Lower leg skin (tissue), 4 donors: ENCODE measurements around the gene KLHL33. TPM values are rescaled to one million over a fixed set of nuclear protein-coding genes. Genes with fewer than 3 reads are reported as not detected.

ENCODE experiments used
- DNase-seq, 2 donors: peaks; one replicate each; pipeline ENCODE4 v3.0.0-alpha.2; 2019; ENCODE audit warnings: low spot score in 2 of 2
- H3K4me3 ChIP-seq: fragments of 200-600 bp; sonication (generic); 2 replicates; pipeline ENCODE4 v1.5.1; 2017; ENCODE audit warnings: mild to moderate bottlenecking, low read depth; ENCODE audit not compliant: poor library complexity, severe bottlenecking
- CTCF ChIP-seq, 3 donors: fragments of 450-650 bp; IDR thresholded peaks; one replicate each; pipeline ENCODE4 v1.5.1; 2016; ENCODE audit warnings: antibody characterized with exemption in 3 of 3, mild to moderate bottlenecking in 3 of 3, moderate library complexity in 2 of 3
- POLR2A ChIP-seq, 2 donors: fragments of 450-650 bp; IDR thresholded peaks; one replicate each; pipeline ENCODE4 v1.6.1; 2016 to 2017; ENCODE audit warnings: antibody characterized with exemption in 2 of 2, mild to moderate bottlenecking in 1 of 2, moderate library complexity in 1 of 2
- WGBS, 2 donors: methylation state at CpG; one replicate each; pipeline ENCODE4 v1.1.5; 2018; 5-methylcytosine and 5-hydroxymethylcytosine counted together
- intact Hi-C: fragments of 100-400 bp; cut with DNase I; formaldehyde crosslinking; loops from one replicate; pipeline ENCODE4 v1.15.0; 2023; ENCODE audit warnings: low total_unique reads
- total RNA-seq, 4 donors: library from RNA; depleted of rRNA; stranded (reverse); fragments of >200 nt; gene quantifications; one replicate each; pipeline ENCODE4 v1.1.0, GENCODE V29; 2016

KLHL33 gene
- total RNA-seq, 4 donors from 2014 or later = 0.12 to 1.2 (median 0.36) TPM; not detected in 1

- intact Hi-C loops = no loop called here
- TF ChIP-seq POLR2A (IDR thresholded peaks at IDR 0.05) (no peak), CTCF (IDR thresholded peaks at IDR 0.05) (no peak)
- H3K4me3 ChIP-seq = no peak overlapping the region
- WGBS, 2 donors = 72 to 75% methylated on average over 5 of the region's 5 CpGs
- DNase-seq = no peak
Observed at GRCh38 chr14:20440882-20441281, 4.9 kb upstream of the KLHL33 start.

- intact Hi-C loops = no loop called here
- no peak for DNase-seq
- H3K4me3 ChIP-seq = no peak overlapping the region
- TF ChIP-seq CTCF (IDR thresholded peaks at IDR 0.05) (no peak), POLR2A (IDR thresholded peaks at IDR 0.05) (no peak)
- WGBS, 2 donors = 86 to 95% methylated on average over 5 of the region's 5 CpGs
Observed at GRCh38 chr14:20440465-20440864, 4.5 kb upstream of the KLHL33 start.

GRCh38 chr14:20438664-20439063 lies 2.7 kb upstream of the KLHL33 start:
- intact Hi-C loops = no loop called here
- TF ChIP-seq POLR2A (IDR thresholded peaks at IDR 0.05) (no peak), CTCF (IDR thresholded peaks at IDR 0.05) (no peak)
- no peak overlapping the region for H3K4me3 ChIP-seq
- no peak for DNase-seq
- WGBS, 2 donors = 86 to 93% methylated on average over 7 of the region's 7 CpGs

GRCh38 chr14:20436363-20436755 lies 393 bp upstream of the KLHL33 start:
- TF ChIP-seq POLR2A (IDR thresholded peaks at IDR 0.05) (no peak), CTCF (IDR thresholded peaks at IDR 0.05) (no peak)
- peak in 1 of 2 donors; percentile 46 for DNase-seq
- H3K4me3 ChIP-seq = no peak overlapping the region
- WGBS, 2 donors = 86% methylated on average over 4 of the region's 4 CpGs
- intact Hi-C loops = no loop called here

- WGBS, 2 donors = 36 to 42% methylated on average over 39 to 44 of the region's 44 CpGs
- intact Hi-C loops = no loop called here
- peak in 1 of 2 donors; percentile 80 for DNase-seq
- TF ChIP-seq CTCF (IDR thresholded peaks at IDR 0.05) (no peak), POLR2A (IDR thresholded peaks at IDR 0.05) (no peak)
- no peak overlapping the region for H3K4me3 ChIP-seq
Observed at GRCh38 chr14:20434701-20435581, 1.0 kb downstream of the KLHL33 start.
